GM19467 (cell line): Measurements from ENCODE around the gene SLC25A45.

ENCODE experiments used
- ATAC-seq: cut with Tn5 transposase; IDR thresholded peaks from one replicate; pipeline ENCODE4 v1.9.1; 2021; ENCODE audit warnings: mild to moderate bottlenecking, moderate library complexity; ENCODE audit not compliant: unreplicated experiment

SLC25A45 gene

DNA sequence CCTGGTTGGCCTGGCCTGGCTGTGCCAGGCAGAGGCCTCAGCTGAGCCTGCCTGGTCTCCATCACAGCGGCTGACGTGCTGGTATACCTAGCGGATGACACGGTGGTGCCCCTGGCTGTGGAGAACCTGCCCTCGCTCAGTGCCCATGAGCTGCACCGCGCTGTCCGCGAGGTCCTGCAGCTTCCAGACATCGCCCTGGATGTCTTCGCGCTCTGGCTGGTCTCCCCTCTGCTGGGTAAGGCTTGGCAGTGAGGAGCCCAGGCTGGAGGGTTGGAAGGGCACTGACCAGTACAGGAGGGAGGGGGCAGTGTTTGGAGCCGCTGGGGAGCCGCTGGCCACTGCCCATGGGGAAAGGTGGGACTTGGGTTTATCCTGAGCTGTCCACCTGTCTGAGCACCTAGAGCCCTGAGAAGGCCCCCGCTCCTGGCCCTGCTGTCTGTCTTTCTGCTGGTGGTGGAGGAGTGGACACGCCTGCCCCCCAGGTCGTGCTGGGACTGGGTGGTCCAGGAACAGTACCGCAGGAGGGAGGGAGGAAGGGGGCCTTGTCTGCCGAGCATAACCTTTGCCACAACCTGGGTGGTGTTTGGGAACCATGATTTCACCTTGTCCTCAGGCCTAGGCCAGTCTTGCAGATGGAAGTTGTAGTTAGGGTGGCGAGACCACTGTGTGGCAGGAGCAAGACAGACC lies 7.0 kb upstream of the SLC25A45 start:
- no peak for ATAC-seq

GRCh38 chr11:65388731-65389130 lies 6.3 kb upstream of the SLC25A45 start:
- no peak for ATAC-seq

DNA sequence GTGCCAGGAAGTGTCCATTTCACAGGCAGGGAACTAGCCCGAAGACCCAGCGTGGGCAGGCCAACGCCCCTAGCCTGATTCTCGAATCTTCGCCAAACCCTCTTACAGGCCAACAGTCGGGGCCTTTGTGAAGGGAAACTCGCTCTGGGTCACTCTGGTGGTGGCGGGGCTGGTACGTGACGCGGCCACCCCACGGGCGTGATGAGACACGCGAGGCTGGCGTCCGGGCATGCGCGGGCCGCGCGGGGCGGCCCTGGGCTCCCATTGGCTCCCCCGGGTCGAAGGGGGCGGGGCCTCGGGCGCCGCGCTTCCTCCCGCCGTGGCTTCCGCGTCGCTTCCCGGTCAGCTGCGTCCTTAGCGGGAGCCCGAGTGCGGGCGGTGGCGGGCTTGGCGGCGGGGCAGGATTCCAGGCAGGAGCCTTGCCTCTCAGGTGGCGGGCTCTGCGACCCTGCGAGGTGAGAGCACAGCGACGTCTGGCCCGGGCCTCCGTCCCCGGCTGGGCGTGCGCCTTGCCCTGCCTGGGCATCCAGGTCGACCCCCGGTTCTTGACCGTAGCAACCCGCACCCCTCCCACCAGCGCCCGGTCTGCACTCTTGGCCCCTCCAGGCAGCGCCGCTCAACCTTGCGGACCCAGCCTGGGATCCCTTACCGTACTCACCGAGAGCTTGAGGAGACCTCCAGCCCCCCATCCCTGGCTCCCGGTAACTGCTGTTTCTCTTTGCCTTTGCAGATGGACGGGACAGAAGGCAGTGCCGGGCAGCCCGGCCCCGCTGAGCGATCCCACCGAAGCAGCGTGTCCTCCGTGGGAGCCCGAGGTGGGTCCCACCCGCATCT lies 4.1 kb upstream of the SLC25A45 start, which contains the start of gene FRMD8:
Gene FRMD8 (plus strand): TSS at position 331 of the 834 bp plus-strand sequence. CDS start 400 bp downstream, at position 731.
- peak; percentile 33 for ATAC-seq

- no peak for ATAC-seq
These were observed 1.9 kb upstream of the SLC25A45 start for GRCh38 chr11:65384301-65384889.

- no peak for ATAC-seq
These were observed 1.3 kb upstream of the SLC25A45 start for GRCh38 chr11:65383778-65384177.

DNA sequence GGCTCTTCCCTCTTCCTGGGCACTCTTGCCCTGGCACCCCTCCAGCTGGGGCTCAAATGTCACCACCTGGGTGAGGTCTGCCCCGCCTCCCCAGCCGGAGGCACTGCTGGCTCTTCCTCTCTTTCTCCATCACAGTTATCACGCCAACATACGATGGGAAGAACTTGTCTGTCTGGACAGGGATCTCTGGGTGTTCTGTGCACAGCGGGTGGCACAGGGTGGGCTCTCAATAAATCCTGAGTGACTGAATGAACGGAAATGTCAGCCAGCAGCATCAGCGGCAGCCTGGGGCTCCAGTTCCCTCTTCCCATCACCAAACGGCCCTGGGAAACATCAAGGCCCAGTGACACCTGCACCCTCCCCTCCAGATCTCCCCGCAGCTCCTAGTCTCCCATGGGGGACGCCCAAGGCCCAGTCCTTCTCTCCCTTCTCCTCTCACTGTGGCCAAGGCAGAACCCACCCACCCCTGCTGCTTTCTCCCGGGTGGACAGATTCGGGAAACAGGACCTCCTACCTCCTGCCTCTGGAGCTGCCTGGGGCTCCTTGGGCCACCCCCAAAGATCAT lies 440 bp upstream of the SLC25A45 start:
- no peak for ATAC-seq

DNA sequence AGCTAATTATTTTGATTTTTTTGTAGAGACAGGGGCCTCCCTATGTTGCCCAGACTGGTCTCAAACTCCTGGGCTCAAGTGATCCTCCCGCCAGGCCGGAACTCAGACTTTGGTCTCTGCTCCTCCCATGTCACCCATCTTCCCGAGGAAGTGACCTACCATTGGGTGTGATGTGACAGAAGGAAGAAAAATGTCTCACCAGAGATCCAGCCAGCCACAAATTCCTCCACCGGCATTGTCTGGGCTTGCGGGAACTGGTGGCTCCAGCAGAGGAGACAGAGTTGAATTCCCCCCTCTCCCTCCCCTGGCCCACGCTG lies 772 bp downstream of the SLC25A45 start:
- peak; percentile 4 for ATAC-seq

DNA sequence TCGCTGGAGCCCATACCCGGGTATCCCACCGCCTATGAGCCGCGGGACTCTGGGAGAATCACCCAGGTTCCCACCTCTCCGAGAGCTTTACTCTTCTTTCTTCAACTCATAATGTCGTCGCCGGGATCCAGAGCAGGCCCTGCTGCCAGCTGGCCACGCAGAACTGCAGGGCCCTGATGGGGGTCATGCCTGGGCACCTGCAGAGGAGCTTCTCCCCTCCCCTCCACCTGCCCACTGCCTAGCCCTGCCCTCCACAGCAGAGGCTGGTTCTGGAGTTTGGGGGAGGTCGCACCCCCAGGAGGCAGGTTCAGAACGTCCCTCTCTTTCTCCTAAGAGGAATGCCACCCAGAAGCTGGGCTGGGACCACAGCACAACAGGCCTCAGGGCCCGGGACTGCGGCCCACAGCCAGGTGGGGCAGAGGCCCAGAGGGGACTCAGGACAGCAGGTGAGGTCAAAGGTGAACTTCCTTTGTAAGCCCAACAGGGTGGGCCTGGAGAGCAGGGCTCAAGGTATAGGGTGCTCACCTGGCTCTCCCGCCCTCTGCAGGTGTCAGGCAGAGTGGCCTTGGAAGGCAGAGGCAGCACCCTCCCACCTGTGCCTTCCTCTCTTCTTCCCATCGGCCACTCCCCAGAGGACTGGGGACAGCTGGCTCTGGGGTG lies 1.9 kb downstream of the SLC25A45 start:
- no peak for ATAC-seq

- no peak for ATAC-seq
These were observed 2.6 kb downstream of the SLC25A45 start for GRCh38 chr11:65379698-65380459.

GRCh38 chr11:65378928-65379638 lies 3.4 kb downstream of the SLC25A45 start:
- ATAC-seq, result no peak

DNA sequence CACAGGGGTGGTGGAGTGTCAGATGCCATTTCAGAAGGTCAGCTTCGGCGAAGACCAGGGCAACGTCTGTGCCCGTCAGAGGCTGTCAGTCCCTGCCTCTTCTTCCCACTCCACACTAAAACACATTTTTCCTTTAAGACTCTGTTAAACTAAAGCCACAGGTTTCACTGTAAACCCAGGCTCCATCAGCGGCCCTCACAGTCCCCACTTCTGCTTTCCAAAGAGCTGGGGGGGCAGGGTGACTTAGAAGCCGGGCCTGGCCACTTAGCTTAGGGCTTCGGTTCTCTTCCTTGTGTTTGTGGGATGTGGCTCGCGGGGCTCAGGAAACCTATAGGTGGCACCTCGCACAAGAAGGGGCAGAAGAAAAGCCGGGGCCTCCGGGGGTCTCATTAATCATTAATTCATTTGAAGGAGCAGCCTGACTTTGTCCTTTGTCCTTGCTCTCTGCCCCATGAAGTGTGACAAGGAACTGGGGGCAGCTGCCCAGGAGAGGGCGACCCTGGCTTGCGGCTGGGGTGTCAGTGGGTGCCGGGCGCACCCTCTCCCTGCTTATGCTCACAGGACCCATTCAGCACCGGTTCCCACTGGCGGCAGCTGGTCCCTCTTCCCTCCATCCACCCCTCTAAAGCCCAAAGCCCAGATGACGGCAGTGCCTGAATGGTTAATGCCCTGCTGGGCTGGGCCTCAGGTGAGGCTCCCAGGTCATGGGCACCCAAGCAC lies 4.1 kb downstream of the SLC25A45 start:
- ATAC-seq, result no peak

DNA sequence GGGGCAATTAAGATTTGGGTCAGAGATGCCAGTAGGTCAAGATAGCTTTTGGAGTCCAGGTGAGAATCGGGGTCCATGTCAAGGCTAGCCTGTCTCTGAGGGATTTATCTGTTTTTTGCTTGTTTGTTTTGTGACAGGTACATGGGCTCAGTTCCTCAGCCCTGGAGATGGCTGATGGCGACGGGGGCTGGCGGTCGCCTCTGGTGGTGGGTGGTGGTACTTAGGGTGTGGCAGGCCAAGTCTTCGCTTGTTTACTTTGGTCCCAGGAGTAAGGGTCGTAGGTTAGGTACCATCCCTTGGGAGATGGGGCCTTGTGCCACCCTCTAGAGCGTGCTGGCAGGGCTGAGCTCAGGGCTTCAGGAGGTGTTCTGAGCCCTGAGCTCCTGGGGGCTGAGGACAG lies 4.7 kb downstream of the SLC25A45 start:
- no peak for ATAC-seq

GRCh38 chr11:65377036-65377435 lies 5.4 kb downstream of the SLC25A45 start:
- ATAC-seq, result no peak

GRCh38 chr11:65376138-65376713 lies 6.2 kb downstream of the SLC25A45 start:
- no peak for ATAC-seq

GRCh38 chr11:65375012-65375411 lies 7.4 kb downstream of the SLC25A45 start:
- no peak for ATAC-seq

DNA sequence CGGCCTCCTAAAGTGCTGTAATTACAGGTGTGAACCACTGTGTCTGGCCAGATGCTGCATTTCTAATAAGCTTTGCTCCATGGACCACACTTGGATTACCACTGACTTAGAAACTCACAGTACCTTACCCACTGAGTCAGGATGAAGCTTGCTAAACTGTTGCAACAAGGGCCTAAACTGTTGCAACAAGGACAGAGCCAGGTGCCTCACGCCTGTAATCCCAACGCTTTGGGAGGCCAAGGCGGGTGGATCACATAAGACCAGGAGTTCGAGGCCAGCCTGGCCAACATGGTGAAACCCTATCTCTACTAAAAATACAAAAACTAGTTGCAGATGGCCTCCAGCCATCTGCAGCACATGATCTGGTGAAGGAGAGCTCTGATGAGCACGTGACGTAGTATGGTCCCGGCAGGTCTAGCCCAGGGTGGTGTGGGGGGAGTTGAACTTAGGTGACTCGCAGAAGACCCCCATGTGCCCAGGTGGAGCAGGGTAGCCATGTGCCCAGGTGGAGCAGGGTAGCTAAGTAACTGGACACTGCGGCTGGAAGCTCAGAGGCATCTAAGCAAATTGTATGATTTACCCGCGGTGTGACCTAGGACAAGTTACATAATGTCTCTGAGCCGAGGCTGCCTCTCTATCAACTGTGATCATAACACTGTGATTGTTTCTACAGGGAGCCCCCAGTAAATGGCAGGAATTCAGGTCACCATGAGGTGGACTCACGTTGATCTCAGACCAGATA lies 8.4 kb downstream of the SLC25A45 start:
- no peak for ATAC-seq

DNA sequence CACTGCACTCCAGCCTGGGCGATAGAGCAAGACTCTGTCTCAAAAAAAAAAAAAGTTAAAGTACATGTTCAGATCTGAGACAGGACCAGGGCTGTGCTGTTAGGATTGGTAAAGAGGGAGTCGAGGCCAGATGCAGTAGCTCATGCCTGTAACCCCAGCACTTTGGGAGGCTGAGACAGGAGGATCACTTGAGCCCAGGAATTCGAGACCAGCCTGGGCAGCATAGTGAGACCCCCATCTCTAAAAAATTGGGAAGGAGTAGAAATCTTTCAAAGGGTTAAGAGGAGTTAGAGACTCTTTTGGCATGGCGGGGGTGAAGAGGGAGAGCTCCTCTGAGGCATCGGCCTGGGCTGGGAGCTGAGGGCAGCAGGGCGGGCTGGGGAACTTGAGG lies 11.8 kb downstream of the SLC25A45 start:
- no peak for ATAC-seq

DNA sequence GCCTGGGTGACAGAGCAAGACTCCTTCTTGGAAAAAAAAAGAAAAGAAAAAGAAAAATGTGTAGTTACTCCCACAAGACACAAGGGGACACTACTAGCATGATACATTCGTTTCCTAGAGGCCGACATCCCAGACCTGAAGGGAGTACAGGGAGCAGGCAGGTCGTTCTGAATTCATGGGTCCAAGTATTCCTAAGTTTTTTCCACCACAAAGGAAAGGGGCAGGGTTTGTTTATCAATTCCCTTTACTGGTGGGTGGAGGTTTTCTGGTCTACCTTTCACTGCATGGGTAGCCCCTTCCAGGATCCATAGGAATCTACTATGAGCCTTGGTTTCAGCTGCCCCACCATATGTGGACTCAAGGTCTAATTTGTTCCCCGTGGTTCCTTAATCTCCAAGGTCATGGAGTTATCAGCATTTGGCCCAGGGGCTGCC lies 16.1 kb downstream of the SLC25A45 start:
- ATAC-seq, result no peak
